Measurements from ENCODE around the gene IRF4. TPM values are rescaled to one million over a fixed set of nuclear protein-coding genes. Genes with fewer than 3 reads are reported as not detected.

Gene IRF4
- total and polyA plus RNA-seq, 10 donors = 8.7 to 91.3 (median 46.3) TPM

DNA sequence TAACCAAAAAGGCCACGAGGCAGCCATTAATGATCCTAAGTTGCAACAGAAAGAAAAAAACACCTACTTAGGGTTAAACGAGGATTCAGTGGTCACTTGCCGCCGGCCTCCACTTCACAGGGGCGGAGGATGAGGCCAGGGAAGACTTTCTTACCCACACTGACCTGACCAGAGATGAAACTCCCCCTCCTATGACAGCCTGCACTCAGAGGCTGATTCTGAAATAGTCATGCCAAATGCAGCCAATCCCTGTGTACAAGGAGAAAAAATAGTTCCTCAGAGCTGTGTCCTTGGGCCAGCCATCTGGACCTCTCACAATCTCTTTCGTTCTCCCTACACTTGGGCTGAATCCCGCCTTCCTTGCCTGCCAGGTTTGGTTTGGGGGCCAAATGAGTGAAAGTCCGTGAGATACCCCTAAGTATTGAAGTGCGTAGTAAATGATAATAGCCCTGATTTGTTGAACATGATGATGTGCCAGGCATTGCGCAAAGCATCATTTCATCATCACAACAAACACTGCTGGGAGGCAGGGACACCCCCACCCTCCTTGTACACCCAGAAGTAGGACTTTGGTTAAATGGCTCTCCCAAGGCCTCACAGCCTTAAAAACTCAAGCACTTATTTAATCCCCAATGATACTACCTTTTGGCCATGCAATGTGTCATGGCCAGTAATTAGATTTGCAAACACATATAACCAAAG lies 3.2 kb upstream of the IRF4 start:
- intact Hi-C loops (cut with DNase I; ENCODE audit: low total_unique reads) = no loop called here

DNA sequence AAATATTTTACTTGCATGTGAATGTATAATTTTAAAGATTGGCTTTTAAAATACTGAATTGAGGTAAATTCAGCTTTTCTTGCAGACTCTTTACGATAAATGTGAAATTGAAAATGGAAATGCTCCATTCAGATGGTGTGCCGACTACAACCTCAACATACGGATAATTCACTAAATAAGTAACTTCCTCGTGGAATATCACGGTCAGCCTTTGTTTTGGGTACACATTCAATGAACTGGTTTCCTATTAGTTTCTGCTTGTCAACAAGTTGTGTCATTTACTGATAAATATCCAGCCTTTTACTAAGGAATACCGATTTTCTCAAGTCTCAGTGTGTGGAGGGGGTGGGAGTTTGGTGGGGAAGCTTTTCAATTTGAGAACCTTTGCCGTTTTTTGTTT lies 2.4 kb upstream of the IRF4 start:
- DNase-seq = no peak
- no peak overlapping the region for H3K4me3 ChIP-seq
- H3K36me3 ChIP-seq = no peaks in the 10 kb centered on the region
- TF ChIP-seq CTCF (IDR thresholded peaks at IDR 0.05 in 8 of 11, conservative IDR thresholded peaks at IDR 0.05 in 3 of 11) (no peak), POLR2A (IDR thresholded peaks at IDR 0.05) (no peak), POLR2AphosphoS5 (IDR thresholded peaks at IDR 0.05) (no peak)
- intact Hi-C loops (cut with DNase I; ENCODE audit: low total_unique reads) = no loop called here
- H3K9me3 ChIP-seq = no peaks in the 10 kb centered on the region
- peaks cover 9 to 47% (median 42%) of the 10 kb centered on the region in 6 donors for H3K4me1 ChIP-seq
- peak overlapping the region in 2 of 8 donors; percentile 16 to 85 for H3K27ac ChIP-seq
- 75 to 84% (median 81%) methylated on average over 7 of the region's 7 CpGs for WGBS, 5 donors
- H3K27me3 ChIP-seq (replicated peaks in 1 of 7) = peaks cover 0 to 70% (median 41%) of the 10 kb centered on the region in 7 donors

More for the DNA sequence above, 3.2 kb upstream of the IRF4 start:
- H3K27ac ChIP-seq = no peak overlapping the region
- 84 to 93% (median 90%) methylated on average over 10 of the region's 10 CpGs for WGBS, 5 donors
- TF ChIP-seq POLR2A (IDR thresholded peaks at IDR 0.05) (no peak), CTCF (IDR thresholded peaks at IDR 0.05 in 8 of 11, conservative IDR thresholded peaks at IDR 0.05 in 3 of 11) (no peak), POLR2AphosphoS5 (IDR thresholded peaks at IDR 0.05) (no peak)
- H3K9me3 ChIP-seq = no peaks in the 10 kb centered on the region
- DNase-seq = no peak
- H3K4me1 ChIP-seq = peaks cover 9 to 39% (median 34%) of the 10 kb centered on the region in 6 donors
- no peaks in the 10 kb centered on the region for H3K36me3 ChIP-seq
- H3K4me3 ChIP-seq = no peak overlapping the region
- peaks cover 0 to 63% (median 34%) of the 10 kb centered on the region in 7 donors for H3K27me3 ChIP-seq (replicated peaks in 1 of 7)

DNA sequence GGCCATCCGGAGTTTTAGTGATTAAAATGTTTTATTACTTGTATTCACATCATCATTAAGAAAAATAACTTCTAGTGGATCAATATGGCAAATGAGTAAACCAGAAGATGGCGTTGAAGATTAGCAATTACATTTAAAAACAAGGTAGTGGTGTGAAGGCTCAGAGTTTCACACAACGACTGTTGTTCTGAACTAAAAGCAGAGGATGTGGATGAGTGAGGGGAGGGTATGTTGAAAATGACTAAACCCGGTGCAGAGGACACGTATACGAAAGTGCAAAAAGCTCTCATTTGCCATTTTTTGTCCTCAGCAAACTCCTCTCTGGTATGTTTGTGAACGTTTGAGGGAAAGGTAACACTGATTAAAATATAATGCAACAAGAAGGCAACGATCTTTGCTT lies 1.9 kb upstream of the IRF4 start:
- peaks cover 0 to 75% (median 41%) of the 10 kb centered on the region in 7 donors for H3K27me3 ChIP-seq (replicated peaks in 1 of 7)
- DNase-seq = no peak
- intact Hi-C loops (cut with DNase I; ENCODE audit: low total_unique reads) = no loop called here

More for the DNA sequence above, 1.9 kb upstream of the IRF4 start:
- H3K9me3 ChIP-seq = no peaks in the 10 kb centered on the region
- peak overlapping the region in 2 of 8 donors; percentile 16 to 85 for H3K27ac ChIP-seq
- H3K36me3 ChIP-seq = peaks cover 0 to 5% (median 0%) of the 10 kb centered on the region in 6 donors
- peaks cover 9 to 52% (median 44%) of the 10 kb centered on the region in 6 donors for H3K4me1 ChIP-seq
- WGBS, 5 donors = 42 to 55% (median 47%) methylated on average over 8 of the region's 8 CpGs
- H3K4me3 ChIP-seq = peak overlapping the region in 1 of 8 donors; percentile 3
- TF ChIP-seq CTCF (IDR thresholded peaks at IDR 0.05 in 8 of 11, conservative IDR thresholded peaks at IDR 0.05 in 3 of 11) (no peak), POLR2AphosphoS5 (IDR thresholded peaks at IDR 0.05) (no peak), POLR2A (IDR thresholded peaks at IDR 0.05) (no peak)
